GM19395 (cell line): ENCODE results near the gene TMCC1.
A peak's percentile ranks its signal among the peaks of the same experiment; 100 is the strongest.
"Not testable (repeated sequence)": the region's sequence is repeated elsewhere in the genome, so short reads cannot be mapped to it uniquely, and the experiment has no call there.

Experiments used
- ATAC-seq: cut with Tn5 transposase; IDR thresholded peaks from one replicate; pipeline ENCODE4 v1.9.1; 2021; ENCODE audit warnings: mild to moderate bottlenecking, moderate library complexity; ENCODE audit not compliant: unreplicated experiment

TMCC1 gene

GRCh38 chr3:129893581-129894070 lies at the start of gene TMCC1:
TSS of gene TMCC1 (minus strand) at chr3:129893711.
- peak; percentile 82 for ATAC-seq

- ATAC-seq: no peak
Observed at GRCh38 chr3:129943020-129943419, 49.5 kb upstream of the TMCC1 start.

- peak; percentile 62 for ATAC-seq
Observed at GRCh38 chr3:129942296-129942695, 48.8 kb upstream of the TMCC1 start.

GRCh38 chr3:129940086-129940485 lies 46.6 kb upstream of the TMCC1 start:
- no peak for ATAC-seq

- no peak for ATAC-seq
Observed at GRCh38 chr3:129938140-129938930, 44.8 kb upstream of the TMCC1 start.

GRCh38 chr3:129937717-129938116 lies 44.2 kb upstream of the TMCC1 start:
- no peak for ATAC-seq

- no peak for ATAC-seq
Observed at GRCh38 chr3:129936757-129937156, 43.2 kb upstream of the TMCC1 start.

- ATAC-seq: no peak
Observed at GRCh38 chr3:129934234-129935123, 41.0 kb upstream of the TMCC1 start.

GRCh38 chr3:129933471-129933870 lies 40.0 kb upstream of the TMCC1 start:
- ATAC-seq: no peak

- no peak for ATAC-seq
Observed at GRCh38 chr3:129929383-129929782, 35.9 kb upstream of the TMCC1 start.

- no peak for ATAC-seq
Observed at GRCh38 chr3:129927072-129927471, 33.6 kb upstream of the TMCC1 start.

- ATAC-seq: no peak
Observed at GRCh38 chr3:129919806-129920205, 26.3 kb upstream of the TMCC1 start.

GRCh38 chr3:129919357-129919756 lies 25.8 kb upstream of the TMCC1 start:
- ATAC-seq: no peak

- no peak for ATAC-seq
Observed at GRCh38 chr3:129918461-129918860, 24.9 kb upstream of the TMCC1 start.

- no peak for ATAC-seq
Observed at GRCh38 chr3:129917423-129918007, 24.0 kb upstream of the TMCC1 start.

GRCh38 chr3:129913618-129914017 lies 20.1 kb upstream of the TMCC1 start:
- ATAC-seq: no peak

GRCh38 chr3:129911261-129911861 lies 17.9 kb upstream of the TMCC1 start:
- ATAC-seq: no peak

GRCh38 chr3:129909235-129909634 lies 15.7 kb upstream of the TMCC1 start:
- ATAC-seq: not testable (repeated sequence)

GRCh38 chr3:129908417-129908816 lies 14.9 kb upstream of the TMCC1 start:
- ATAC-seq: no peak

GRCh38 chr3:129901272-129901671 lies 7.8 kb upstream of the TMCC1 start:
- ATAC-seq: not testable (repeated sequence)

- no peak for ATAC-seq
Observed at GRCh38 chr3:129897026-129897425, 3.5 kb upstream of the TMCC1 start.
